ENCODE measurements around the gene BTN3A1.
"Not testable (repeated sequence)": the region's sequence is repeated elsewhere in the genome, so short reads cannot be mapped to it uniquely, and the experiment has no call there.

The BTN3A1 gene

DNA sequence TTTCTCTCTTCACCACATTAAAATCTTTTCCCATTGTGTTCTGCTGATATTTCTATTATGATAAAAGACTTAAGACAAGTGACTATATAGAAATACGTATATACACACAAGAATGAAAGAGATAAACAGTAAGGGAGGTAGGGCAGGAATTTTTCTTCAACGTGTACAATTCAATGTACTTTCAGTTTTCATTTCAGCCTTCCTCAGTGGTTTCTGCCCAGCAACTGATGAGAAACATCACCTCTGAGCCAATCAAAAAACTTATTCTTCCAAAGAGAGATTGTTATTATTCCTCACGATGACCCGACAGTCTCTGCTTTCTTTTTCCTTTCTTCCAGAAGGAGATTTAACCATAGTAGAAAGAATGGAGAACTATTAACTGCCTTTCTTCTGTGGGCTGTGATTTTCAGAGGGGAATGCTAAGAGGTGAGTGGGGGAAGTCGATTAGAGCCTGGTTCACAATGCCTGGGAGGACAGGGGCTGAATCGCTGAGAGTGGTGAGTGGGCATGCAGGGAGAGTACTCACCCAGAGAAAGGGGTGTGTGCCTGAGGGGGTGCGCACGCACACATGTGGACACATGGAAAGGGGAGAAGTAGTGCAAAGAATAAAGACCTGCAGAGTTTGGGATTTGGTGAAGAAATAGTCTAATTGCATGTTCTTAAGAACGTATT is at the start of gene BTN3A1:
Gene BTN3A1, plus strand, starts transcription at position 289 of the 672 bp plus-strand sequence. CDS start 3,289 bp downstream, outside the sequence.
- DNase-seq = peak; percentile 66

DNA sequence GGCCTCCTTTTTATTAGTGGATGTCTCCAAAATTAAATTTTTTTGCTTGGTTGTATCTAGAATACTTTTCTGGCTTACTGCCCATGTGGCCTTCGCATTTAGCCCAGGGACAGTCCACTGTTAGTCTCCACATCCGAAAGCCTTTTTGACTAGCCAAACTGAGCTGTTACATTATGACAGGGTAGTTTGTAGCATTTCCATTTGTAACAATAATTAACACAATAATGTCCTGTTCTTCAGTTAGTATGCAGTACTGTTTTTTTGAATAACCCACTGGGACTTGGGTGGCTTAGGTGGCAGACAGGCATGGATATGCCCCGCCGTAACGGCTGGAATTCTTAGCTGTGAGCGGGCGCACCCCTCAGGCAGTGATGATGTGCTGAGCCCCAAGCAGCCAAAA is 49.8 kb upstream of the BTN3A1 start:
- no peak for DNase-seq

DNA sequence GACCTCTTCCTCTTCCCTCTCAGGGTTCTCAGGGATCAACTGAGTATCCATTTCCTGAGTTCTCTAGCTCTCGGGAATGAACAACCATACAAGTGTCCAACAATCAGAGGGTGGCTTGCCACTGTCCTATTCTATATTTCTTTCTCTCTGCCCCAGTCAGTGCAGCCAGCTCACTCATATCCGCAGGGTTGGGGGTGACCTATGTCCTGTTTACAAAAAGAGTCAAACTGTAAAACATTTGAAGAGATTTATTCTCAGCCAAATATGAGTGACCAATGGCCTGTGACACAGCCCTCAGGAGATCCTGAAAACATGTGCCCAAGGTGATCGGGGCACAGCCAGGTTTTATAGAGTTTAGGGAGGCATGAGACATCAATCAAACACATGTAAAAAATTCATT is 47.9 kb upstream of the BTN3A1 start:
- no peak for DNase-seq

DNA sequence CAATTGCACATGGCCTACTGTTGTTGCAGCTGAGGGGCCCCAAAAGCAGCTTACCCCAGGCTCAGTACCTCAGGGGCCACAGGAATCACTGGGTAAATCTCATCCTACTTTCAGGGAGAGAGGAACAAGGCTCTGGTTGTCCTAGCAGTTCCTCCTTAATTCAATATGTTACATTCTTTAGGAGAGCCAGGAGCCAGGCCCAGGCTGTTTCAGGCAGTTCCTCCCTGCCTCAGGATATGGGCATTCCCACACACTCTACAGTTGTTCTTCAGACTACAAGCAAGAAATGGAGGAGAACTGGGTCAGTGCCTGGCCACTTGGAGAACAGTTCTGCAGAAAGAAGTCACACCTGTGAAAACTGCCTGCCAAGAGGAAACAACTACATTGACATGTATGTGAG is 46.7 kb upstream of the BTN3A1 start:
- no peak for DNase-seq

DNA sequence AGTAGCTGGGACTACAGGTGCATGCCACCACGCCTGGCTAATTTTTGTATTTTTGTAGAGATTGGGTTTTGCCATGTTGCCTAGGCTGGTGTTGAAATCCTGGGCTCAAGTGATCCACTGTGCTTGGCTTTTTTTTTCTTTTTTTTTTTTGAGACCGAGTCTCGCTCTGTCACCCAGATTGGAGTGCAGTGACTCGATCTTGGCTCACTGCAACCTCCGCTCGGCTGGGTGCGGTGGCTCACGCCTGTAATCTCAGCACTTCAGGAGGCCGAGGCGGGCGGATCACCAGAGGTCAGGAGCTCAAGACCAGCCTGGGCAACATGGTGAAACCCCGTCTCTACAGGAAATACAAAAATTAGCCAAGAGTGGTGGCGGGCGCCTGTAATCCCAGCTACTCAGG is 44.5 kb upstream of the BTN3A1 start:
- not testable (repeated sequence) for DNase-seq

DNA sequence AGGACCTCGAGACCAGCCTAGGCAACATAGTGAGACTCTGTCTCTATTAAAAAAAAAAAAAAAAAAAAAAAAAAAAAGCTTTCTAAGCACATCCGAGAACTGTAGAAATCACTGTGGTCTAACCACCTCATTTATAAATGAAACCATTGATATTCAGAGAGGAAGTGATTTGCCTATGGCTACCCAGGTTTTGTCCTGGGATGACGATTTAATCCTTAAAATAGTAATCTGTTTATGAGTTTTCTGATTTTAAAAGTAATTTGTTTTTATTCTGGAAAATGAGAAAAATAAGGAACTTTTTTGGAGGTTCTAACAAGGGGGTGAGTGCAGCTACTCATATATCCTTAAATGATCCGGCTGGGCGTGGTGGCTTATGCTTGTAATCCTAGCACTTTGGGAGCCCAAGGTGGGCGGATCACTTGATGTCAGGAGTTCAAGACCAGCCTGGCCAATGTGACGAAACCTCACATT is 43.5 kb upstream of the BTN3A1 start:
- DNase-seq = no peak

DNA sequence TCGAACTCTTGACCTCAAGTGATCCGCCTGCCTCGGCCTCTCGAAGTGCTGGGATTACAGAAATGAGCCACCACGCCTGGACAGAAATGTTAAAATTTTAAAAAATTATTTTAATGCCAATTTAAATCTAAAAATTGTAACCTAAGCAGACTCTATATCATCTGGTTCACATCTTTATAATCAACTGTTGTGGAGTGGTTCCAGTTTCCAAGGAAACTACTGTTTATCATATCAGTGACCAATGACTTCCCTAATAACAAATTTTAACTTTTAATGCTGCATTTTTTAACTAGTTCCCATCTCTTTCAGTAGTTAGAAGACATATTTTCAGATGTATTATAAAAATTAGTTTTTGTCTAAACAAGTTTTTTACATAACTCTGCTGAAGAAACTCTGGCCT is 42.3 kb upstream of the BTN3A1 start:
- DNase-seq = no peak

DNA sequence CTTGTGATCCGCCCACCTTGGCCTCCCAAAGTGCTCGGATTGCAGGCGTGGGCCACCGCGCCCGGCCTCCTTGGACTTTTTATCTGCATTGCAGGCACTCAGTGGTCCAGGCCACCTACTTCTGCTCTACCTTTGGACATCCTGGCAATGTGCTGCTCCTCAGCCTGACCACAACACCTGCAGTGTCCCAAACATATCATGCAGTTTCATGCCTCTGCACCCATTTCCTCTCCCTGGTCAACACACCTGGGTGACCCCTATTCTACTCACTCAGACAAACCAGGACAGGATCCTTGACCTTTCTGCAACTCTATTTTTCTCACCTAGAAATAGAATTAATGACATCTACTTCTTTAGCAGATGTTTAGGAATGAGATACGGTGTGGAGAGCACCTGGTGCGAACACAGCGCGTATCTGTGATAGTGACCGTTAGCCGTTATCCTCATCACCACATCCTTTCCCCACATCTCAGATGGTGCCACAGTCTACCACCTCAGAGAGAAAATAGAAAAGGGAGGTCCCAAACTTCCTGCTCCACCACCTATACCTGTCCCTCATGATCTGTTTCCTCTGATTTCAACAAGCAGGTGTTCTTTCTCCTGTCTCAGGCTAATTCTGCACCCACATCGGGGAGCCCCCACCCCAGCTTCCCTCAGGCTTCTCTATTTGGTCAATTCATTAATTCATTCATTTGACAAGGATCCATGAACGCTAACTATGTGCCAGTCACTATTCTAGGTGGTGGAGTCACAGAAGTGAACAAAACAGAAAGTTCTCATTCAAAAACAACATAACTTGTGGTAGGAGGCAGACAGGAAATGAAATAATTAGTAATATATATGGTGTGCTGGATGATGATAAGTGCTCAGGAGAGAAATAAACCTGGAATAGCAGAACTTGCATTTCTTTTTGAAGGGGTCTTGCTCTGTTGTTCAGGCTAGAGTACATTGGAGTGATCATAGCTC is 41.3 kb upstream of the BTN3A1 start:
- DNase-seq = no peak

DNA sequence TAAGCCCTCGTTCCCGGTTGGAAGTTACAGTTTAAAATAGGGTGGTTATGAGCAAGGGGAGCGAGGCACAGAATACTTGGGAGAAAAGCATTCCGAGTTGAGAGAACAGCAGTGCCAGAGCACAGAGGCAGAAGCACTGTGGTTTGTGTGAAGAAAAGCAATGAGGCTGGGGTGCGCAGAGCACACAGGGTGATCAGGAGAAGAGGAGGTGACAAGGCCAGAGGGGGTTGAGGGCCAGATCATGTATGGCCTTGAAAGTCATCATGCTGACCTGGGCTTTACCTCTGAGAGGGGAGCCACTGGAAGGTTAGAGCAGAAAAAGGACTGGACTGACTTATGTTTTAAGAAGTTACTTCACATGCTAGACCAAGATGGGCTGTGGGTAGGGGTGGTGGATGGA is 40.5 kb upstream of the BTN3A1 start:
- DNase-seq = no peak

DNA sequence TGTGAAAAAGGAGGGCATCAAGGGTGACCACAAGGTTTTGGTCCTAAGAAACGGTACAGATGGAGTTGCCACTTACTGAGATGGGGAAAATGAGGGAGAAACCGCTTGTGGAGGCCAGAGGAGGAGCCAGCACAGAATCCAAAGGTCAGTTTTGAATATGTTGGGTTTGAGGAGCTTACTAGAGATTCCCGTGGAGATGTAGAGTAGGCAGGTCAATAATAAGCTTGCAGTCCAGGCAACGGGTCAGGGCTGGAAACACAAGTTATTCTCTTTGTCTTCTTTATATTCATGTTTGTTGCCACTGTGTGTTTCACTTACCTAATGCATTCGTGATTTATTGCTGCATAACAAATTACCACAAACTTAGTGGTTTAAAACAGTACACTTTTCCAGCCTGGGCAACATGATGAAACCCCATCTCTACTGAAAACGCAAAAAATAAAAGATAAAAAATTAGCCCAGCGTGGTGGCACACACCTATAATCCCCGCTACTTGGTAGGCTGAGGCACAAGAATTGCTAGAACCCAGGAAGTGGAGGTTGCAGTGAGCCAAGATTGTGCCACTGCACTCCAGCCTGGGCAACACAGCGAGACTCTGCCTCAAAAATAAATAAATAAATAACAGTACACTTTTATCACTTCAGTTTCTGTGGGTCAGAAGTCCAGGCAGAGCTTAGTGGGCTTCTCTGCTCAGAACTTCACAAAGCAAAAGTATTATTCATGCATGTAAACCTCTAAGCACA is 39.8 kb upstream of the BTN3A1 start:
- no peak for DNase-seq

DNA sequence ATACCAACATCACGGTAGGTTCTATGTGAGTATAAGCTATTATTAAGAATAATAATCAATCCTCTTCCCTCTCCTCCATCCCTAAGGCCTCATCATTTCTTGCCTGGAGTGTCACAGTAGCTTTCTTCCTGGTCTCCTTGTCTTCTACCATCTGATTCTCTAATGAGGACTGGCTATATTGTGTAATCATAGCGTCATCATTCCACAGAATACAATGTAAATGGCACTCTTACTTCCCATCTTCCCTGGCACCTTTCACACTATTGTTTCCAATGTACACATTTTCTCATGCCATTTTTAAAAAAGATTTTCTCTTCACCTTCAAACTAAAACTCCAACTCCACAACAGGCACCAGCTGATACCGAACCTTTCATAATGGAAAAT is 39.2 kb upstream of the BTN3A1 start:
- no peak for DNase-seq

DNA sequence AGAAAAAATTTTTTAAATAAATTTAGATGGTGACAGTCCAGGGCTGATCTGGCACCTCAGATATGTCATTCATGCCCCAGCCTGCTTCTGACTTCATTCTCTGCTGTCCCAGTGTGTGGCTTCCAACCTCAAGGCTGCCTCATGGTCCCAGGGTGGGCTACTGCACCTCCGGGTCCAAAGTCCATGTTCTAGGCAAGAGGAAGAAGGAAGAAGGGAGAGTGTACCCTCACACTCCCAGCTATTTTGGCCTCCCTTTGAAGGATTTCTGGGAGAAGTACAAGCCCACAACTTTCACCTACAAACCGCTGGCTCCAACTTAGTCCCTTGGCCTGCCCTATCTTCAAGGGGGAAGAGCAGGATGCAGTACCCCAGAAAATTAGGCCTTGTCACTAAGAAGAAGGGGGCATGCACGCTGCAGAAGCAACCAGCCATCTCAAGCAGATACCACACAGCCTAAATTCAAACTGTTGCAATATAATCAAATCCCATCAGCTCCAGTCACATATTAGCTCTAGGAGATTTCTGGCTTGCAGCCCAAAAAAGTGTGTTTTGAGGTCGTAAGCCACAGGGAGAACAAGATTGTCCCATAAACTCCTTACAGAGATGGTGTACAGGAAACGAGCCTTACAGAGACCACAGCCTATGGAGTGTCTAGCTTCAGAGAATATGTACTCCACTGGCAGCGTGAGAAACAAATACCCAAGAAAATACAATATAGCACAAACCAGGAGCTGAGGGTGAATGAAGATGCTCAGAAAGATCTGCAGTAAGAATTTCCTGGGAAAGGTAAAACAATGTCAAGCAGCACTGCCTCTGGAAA is 38.0 kb upstream of the BTN3A1 start:
- DNase-seq = no peak

DNA sequence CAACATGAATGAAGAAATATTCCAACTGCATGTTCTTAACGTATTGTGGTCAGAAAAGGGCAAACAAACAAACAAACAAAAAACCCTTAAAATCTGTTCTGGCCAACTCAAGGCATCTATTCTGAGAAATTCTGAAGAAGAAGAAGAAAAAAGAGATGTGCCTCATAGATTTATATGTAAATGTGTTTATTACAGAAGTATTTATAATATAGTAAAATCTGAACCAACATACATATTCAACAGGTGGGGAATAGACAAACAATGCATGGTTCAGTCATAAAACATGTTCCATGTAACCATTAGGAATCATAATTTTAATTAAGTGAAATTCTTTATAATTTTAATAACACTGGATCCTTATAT is 36.5 kb upstream of the BTN3A1 start:
- DNase-seq = no peak

DNA sequence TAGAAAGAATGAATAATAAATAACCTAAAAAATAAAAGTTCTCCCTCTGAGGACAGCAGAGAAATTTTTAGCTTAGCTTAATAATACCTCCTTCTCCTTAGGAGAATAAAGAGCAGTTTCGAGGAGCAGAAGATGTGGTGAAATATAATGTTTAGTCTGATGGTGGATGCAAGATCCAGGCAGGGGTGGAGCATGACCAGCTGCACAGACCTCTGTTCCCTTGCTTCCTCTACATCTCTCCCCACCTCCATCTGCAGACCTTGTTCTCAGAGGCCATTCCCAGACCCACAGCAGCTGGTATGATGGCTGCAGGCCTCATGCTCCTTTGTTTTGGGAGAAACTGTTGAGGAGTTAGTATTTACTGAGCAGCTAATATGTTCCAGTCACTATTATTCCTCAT is 35.6 kb upstream of the BTN3A1 start:
- no peak for DNase-seq

DNA sequence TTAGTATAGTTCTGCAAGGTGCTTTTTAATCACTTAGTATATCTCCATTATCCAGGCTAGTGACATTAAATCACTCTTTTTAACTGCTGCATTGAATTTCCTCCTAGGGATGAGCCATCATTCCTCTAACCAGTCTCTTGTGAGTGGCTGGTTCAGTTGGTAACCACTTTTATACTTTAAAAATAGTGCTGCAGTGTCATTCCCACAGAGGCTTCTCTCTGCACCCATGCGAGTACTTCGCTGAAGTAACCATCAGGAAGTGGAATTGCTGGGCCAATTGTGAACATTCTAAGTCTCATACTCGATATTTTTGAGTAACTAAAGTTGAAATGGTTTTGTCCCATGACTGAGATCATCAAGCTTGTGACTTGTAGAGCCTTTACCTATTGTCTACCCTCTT is 35.0 kb upstream of the BTN3A1 start:
- DNase-seq = no peak

DNA sequence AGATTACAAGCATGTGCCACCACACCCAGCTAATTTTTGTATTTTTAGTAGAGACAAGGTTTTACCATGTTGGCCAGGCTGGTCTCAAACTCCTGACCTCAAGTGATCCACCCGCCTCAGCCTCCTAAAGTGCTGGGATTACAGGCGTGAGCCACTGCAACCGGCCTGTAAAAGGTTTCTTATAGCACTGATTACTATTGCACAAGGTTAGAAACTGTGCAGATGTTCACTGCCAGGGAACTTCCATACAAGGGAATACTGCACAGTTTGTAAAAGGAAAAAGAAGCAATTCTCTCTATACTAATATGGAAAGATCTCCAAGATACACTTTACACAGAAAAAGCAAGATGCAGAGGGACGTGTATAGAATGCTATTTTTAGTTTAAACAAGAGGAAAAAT is 30.3 kb upstream of the BTN3A1 start:
- not testable (repeated sequence) for DNase-seq

DNA sequence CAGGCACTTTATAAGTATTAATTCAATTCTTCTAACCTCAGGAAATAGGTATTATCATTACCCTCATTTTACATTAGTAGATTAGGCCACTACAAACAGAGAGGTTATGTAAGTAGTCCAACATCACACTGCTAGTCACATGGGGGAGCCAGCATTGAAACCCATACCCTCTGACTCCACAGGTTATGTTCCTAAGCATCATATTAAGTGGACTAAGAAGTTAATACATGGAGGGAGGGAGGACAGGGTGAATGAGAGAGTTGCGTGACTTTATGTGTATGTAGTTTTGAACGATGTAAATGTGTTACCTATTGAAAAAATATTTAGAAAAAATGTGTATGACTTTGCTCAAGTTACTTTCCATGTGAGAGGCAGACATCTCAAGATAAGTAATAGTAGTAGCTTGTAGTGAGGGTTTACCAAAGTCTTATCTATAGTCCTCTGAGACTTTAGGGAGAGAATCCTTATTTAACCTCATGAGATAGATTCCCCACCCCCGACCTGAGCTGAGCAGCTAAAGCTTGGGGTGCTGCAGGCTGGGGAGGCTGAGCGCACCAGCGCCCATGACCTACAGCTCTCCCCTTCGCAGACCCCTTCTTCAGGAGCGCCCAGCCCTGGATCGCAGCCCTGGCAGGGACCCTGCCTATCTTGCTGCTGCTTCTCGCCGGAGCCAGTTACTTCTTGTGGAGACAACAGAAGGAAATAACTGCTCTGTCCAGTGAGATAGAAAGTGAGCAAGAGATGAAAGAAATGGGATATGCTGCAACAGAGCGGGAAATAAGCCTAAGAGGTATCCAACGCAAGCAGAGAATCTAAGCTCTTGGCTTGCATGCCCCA is 29.5 kb upstream of the BTN3A1 start:
- DNase-seq = no peak

DNA sequence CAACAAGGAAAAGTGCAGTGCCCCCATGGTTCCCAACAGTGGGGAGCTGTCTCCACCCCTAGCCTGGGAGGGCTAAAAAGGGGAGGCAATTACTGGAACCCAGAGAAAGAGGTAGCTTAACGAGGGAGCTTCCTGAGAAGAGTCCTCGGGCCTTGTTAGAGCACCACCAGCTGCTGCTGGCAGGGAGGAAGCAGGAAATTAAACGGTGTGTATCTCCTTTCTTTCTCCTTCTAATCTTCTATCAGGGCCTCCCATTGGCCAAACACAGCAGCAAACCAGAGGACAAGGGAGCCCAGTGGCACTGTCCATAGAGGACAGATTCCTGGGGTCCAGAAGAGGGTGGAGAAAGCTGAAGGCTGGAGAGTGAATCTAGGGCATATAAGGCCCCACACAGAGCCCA is 26.8 kb upstream of the BTN3A1 start:
- no peak for DNase-seq

DNA sequence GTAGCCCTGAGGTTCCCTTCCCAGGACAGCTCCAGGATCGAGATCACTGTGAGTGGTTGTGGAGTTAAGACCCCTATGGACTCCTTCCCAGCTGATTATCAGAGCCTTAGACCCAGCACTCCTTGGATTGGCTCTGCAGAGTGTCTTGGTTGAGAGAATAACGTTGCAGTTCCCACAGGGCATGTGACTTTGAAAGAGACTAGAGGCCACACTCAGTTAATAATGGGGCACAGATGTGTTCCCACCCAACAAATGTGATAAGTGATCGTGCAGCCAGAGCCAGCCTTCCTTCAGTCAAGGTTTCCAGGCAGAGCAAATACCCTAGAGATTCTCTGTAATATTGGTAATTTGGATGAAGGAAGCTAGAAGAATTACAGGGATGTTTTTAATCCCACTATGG is 24.4 kb upstream of the BTN3A1 start:
- DNase-seq = no peak

DNA sequence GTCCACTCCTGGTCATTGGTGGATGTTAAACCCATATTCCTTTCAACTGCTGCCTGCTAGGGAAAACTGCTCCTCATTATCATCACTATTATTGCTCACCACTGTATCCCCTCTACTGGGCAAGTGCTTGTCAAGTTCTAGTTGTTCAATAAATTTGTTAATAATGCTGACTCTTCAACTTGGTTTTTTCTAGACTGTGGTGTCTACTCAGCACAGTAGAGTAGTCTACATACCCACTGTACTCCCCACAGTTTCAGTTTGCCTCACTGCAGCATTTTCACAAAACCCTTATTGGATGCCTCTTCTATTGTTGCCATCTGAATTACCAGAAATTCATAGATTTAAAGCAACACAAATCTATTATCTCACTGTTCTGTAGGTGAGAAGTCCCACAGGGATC is 23.9 kb upstream of the BTN3A1 start:
- DNase-seq = not testable (repeated sequence)

DNA sequence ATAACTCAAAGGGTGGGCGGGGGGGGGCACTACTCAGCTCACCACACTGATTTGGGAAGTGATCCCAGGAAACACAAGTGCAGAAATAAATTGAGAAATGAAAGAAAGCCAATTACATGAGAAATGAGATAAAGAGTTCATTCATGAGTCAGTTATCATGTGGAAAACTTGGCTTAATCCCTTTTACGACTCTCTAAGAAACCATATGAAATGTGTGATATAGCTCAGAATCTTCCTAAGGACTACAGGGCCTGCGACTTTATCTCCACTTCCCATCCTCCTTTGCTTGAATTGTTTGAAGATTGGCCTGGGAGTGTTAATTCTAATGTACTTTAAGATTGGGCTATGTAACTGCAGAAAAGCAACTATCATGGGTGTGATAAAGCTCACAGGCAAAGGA is 22.8 kb upstream of the BTN3A1 start:
- no peak for DNase-seq

DNA sequence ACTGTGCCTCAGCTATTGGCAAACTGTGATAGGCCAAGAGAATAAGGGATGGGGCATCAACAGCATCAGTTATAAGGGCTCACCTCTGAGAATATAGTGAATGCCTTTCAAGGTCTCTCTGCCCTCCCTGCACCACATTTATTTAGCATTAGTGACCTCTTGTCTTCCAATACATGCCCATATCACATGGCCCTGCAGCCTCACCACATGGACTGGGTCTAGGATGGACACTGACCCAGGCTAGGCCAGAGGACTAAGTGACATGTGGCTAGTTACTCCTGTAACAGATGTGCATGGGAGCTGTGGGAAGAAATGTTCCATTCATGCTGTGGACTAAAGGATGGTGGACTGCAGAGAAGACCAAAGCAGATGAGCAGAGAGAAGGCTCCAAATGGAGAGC is 22.3 kb upstream of the BTN3A1 start:
- DNase-seq = no peak
